HepG2 (cell line): Measurements from ENCODE around the gene C1QTNF12. TPM values are rescaled to one million over a fixed set of nuclear protein-coding genes. Genes with fewer than 3 reads are reported as not detected.

Source experiments
- ATAD3A ChIP-seq: sonication (generic); formaldehyde crosslinking; IDR thresholded peaks from 2 replicates; pipeline ENCODE4 v1.4.0; 2020; ENCODE audit warnings: missing genetic modification reagents
- GTF3A ChIP-seq: sonication (generic); formaldehyde crosslinking; conservative IDR thresholded peaks from 2 replicates; pipeline ENCODE4 v1.4.0; 2020; ENCODE audit warnings: mild to moderate bottlenecking, missing genetic modification reagents
- MED13 ChIP-seq: sonication (generic); formaldehyde crosslinking; IDR thresholded peaks from 2 replicates; pipeline ENCODE4 v1.5.0; 2020; ENCODE audit warnings: missing genetic modification reagents
- PAWR ChIP-seq: sonication (generic); formaldehyde crosslinking; IDR thresholded peaks from 2 replicates; pipeline ENCODE4 v1.4.0; 2020; ENCODE audit warnings: missing genetic modification reagents, mild to moderate bottlenecking, borderline replicate concordance
- PRDM15 ChIP-seq: sonication (generic); formaldehyde crosslinking; IDR thresholded peaks from 2 replicates; pipeline ENCODE4 v1.4.0; 2020; ENCODE audit warnings: missing genetic modification reagents
- RFXANK ChIP-seq: IDR thresholded peaks from 2 replicates; pipeline ENCODE4 v1.6.1; 2016
- SALL2 ChIP-seq: sonication (generic); formaldehyde crosslinking; IDR thresholded peaks from 2 replicates; pipeline ENCODE4 v1.8.1; 2023; ENCODE audit warnings: mild to moderate bottlenecking, missing genetic modification reagents, inconsistent platforms
- SIN3A ChIP-seq: IDR thresholded peaks from 2 replicates; pipeline ENCODE4 v1.6.1; 2011; ENCODE audit warnings: low read depth, mild to moderate bottlenecking, control low read depth, low read length, borderline replicate concordance
- ZBTB43 ChIP-seq: sonication (generic); formaldehyde crosslinking; conservative IDR thresholded peaks from 2 replicates; pipeline ENCODE4 v1.4.0; 2020; ENCODE audit warnings: missing genetic modification reagents
- ZNF609 ChIP-seq: sonication (generic); formaldehyde crosslinking; IDR thresholded peaks from 2 replicates; pipeline ENCODE4 v1.4.0; 2020; ENCODE audit warnings: mild to moderate bottlenecking, missing genetic modification reagents, borderline replicate concordance
- ZNF746 ChIP-seq: sonication (generic); formaldehyde crosslinking; IDR thresholded peaks from 2 replicates; pipeline ENCODE4 v1.8.0; 2022; ENCODE audit warnings: mild to moderate bottlenecking, missing genetic modification reagents
- ZNF800 ChIP-seq: sonication (generic); formaldehyde crosslinking; IDR thresholded peaks from 2 replicates; pipeline ENCODE4 v1.4.0; 2020; ENCODE audit warnings: missing genetic modification reagents
- ZSCAN21 ChIP-seq: sonication (generic); formaldehyde crosslinking; IDR thresholded peaks from 2 replicates; pipeline ENCODE4 v1.8.0; 2022; ENCODE audit warnings: mild to moderate bottlenecking, missing genetic modification reagents, moderate library complexity, borderline replicate concordance
- polyA plus RNA-seq, 8 experiments: library from polyadenylated mRNA; depleted of rRNA in 3 of 8; stranded (reverse) in 7 of 8; unstranded in 1 of 8; fragments of >200 nt; fragmentation: Illumina TruSeq in 4 of 8; extraction: Trizol in 4 of 8; gene quantifications; 2 replicates each; pipeline versions ENCODE4 v1.2.1 to v1.2.3, GENCODE V29; 2011 to 2016; ENCODE audit warnings: low read depth in 4 of 8, missing spikeins in 1 of 8, mixed read lengths in 1 of 8; ENCODE audit not compliant: insufficient read depth in 1 of 8
- total RNA-seq, 5 experiments: library from RNA; depleted of rRNA; stranded (reverse); fragments of >200 nt; fragmentation: Illumina TruSeq; extraction: Trizol; gene quantifications; 2 replicates each; pipeline ENCODE4 v1.2.3, GENCODE V29; 2016; ENCODE audit warnings: low read depth in 1 of 5

C1QTNF12 gene
- total and polyA plus RNA-seq, 2 of the 13 experiments (the other 11 are each of a cell fraction or from before 2014, with no cell fraction given) = 0.18 to 0.64 TPM

GRCh38 chr1:1230656-1231399 is 15.7 kb downstream of the C1QTNF12 start (continued):
- TF ChIP-seq GTF3A (CRISPR knock-in tag) (peak; percentile 74; the same call in 1 of the 2 replicates), SIN3A (no peak), RFXANK (CRISPR knock-in tag) (no peak), ZBTB43 (CRISPR knock-in tag) (peak; percentile 57; the same call in 1 of the 2 replicates), PRDM15 (CRISPR knock-in tag) (0 out of 2 replicates have a peak, but pooled peaks have one; percentile 28), MED13 (no peak), PAWR (CRISPR knock-in tag) (0 out of 2 replicates have a peak, but pooled peaks have one; percentile 63), ZNF609 (0 out of 2 replicates have a peak, but pooled peaks have one; percentile 53), SALL2 (CRISPR knock-in tag) (no peak), ZSCAN21 (CRISPR knock-in tag) (no peak), ZNF746 (CRISPR knock-in tag) (no peak), ZNF800 (CRISPR knock-in tag) (0 out of 2 replicates have a peak, but pooled peaks have one; percentile 14), ATAD3A (CRISPR knock-in tag) (no peak)
